Right lobe of liver (tissue), 4 donors: Measurements from ENCODE around the gene USP4.

ENCODE experiments used
- POLR2A ChIP-seq: fragments of 450-650 bp; IDR thresholded peaks from one replicate; pipeline ENCODE4 v1.6.1; 2017; ENCODE audit warnings: antibody characterized with exemption, mild to moderate bottlenecking
- TF ChIP-seq, protein P1 (sequence below), 4 donors: fragments of 200-600 bp in 3 of 4; fragments of 450-650 bp in 1 of 4; IDR thresholded peaks; one replicate each; pipeline versions ENCODE4 v1.5.1 to v1.8.0; 2016 to 2022; ENCODE audit warnings: antibody characterized with exemption in 4 of 4, mild to moderate bottlenecking in 2 of 4
- donor health status: DM: no; HTN: no; CAD: no.
- donor health status: DM: no; HTN: no; CAD: no.
- donor health status: DM: no; HTN: yes; CAD: no.

DNA sequence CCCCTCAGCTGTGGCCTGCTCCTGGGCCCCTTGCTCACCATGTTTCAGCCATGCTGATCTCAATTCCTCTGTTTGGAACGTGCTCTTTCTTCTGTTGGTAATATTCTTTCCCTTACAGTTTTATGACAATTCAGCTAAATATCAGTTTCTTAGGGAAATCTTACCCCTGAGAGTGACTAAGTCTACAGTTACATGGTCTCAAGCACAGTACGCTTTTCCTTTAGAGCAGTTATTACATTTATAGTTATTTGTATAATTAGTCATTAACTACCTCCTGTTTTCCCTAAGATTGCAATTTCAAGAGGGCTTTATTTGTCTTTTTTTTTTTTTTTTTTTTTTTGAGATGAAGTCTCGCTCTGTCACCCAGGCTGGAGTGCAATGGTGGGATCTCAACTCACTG, 86.3 kb downstream of the USP4 start:
- TF ChIP-seq, protein P1, sequence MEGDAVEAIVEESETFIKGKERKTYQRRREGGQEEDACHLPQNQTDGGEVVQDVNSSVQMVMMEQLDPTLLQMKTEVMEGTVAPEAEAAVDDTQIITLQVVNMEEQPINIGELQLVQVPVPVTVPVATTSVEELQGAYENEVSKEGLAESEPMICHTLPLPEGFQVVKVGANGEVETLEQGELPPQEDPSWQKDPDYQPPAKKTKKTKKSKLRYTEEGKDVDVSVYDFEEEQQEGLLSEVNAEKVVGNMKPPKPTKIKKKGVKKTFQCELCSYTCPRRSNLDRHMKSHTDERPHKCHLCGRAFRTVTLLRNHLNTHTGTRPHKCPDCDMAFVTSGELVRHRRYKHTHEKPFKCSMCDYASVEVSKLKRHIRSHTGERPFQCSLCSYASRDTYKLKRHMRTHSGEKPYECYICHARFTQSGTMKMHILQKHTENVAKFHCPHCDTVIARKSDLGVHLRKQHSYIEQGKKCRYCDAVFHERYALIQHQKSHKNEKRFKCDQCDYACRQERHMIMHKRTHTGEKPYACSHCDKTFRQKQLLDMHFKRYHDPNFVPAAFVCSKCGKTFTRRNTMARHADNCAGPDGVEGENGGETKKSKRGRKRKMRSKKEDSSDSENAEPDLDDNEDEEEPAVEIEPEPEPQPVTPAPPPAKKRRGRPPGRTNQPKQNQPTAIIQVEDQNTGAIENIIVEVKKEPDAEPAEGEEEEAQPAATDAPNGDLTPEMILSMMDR (IDR thresholded peaks at IDR 0.05) = no peak
- TF ChIP-seq POLR2A = no peak
